NT2/D1 (cell line): ENCODE data around the gene DAD1.

ENCODE experiments used
- SUZ12 ChIP-seq: IDR thresholded peaks from 2 replicates; pipeline ENCODE4 v1.6.1; 2011; ENCODE audit not compliant: insufficient read length, insufficient read depth; ENCODE audit errors: extremely low read depth
- YY1 ChIP-seq: IDR thresholded peaks from 2 replicates; pipeline ENCODE4 v1.6.1; 2011; ENCODE audit not compliant: insufficient read length, insufficient read depth
- ZNF274 ChIP-seq: IDR thresholded peaks from 2 replicates; pipeline ENCODE4 v1.6.1; 2011; ENCODE audit warnings: mild to moderate bottlenecking, low read depth, low read length

DNA sequence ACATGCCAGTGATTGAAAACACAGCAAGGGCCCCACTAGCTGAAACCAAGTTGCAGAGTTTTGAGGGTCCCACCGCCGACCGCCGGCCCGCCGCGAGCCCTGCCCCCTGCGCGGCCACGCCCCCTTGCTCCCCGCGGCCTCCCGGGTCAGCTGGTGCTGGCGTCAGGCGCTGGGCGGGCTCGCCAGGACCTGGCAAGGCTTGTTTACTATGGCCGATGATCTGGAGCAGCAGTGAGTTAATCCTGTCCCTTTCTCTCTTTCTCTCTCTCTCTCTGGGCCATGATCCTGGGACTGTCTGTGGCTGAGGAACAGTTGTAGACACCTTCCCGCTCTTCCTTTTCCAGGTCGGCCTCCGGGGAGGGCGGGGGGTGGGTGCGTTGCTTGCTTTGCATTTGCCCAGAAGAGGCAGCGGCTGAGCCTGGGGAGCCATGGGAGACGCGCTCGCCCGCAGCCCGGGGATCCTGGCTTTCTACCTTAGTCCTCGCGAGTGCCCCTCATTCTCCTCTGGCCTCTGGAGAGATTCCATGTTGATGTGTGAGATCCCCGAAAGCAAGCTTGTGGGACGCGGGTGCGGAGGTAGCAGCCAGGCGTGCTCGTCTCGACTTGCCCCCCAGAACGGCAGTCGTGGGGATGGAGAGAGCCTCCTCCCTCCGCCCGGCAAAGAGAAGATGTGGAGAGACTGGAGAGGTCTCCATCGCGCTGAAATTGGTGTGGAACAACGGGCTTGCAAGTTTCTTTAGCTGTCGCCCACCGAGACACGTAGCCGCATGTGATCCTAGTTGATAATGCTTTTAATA is 9.3 kb upstream of the DAD1 start, which contains the start of gene ABHD4:
- no peak for TF ChIP-seq SUZ12
- no peak for TF ChIP-seq YY1
- TF ChIP-seq ZNF274: no peak
